Measurements from ENCODE around the gene H1-8.
"Not testable (repeated sequence)": the region's sequence is repeated elsewhere in the genome, so short reads cannot be mapped to it uniquely, and the experiment has no call there.

The H1-8 gene

GRCh38 chr3:129515108-129515820 is 27.7 kb upstream of the H1-8 start:
- not testable (repeated sequence) for DNase-seq

- DNase-seq = not testable (repeated sequence)
Observed at GRCh38 chr3:129515821-129516432, 27.0 kb upstream of the H1-8 start.

GRCh38 chr3:129517516-129517915 is 25.5 kb upstream of the H1-8 start:
- DNase-seq = no peak

DNA sequence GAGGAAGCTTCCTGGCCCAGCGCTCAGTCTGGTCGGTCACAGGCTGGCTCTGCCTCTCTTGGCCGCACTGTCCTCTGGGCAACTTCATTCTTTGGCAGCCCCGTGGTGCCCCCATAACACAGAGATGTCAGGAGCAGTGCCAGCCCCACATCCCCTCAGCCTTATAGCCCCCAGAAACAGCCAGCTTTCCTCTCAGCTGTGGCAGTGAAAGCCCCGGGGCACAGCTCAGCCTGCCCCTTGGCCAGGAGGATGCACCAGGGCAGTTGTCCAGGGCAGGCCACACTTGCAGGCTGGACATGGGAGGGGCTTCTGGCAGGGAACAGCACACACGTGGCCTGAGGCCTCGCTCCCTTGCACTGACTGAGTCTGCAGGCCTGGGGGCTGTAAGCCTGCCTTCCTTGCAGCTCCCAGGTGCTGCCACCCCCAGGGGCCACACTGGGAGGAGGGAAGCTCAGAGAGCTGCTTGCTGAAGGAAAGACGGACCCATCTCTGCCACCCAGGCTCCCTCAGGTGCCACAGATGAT is 24.9 kb upstream of the H1-8 start:
- no peak for DNase-seq

DNA sequence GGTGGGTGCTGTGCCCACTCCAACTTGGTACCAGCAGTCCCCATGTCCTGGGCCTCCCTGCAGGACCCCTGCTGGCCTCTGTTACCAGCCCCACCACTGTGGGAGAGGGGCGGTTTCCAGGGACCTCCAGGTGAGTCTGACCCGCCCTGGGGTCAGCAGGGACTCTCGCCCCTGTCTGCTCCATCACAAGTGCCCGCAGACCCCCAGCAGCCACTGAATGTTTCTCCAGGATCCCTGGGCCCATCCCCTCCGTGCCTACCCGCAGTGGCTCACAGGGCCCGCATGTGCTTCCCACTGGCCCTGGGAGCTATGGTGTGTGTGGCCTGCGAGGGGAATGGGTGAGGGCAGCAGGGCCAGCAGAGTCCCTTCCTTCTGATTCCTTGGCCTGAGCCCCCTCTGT is 24.4 kb upstream of the H1-8 start:
- no peak for DNase-seq

- no peak for DNase-seq
Observed at GRCh38 chr3:129519449-129519848, 23.5 kb upstream of the H1-8 start.

GRCh38 chr3:129519896-129520715 is 22.9 kb upstream of the H1-8 start:
- DNase-seq = no peak

DNA sequence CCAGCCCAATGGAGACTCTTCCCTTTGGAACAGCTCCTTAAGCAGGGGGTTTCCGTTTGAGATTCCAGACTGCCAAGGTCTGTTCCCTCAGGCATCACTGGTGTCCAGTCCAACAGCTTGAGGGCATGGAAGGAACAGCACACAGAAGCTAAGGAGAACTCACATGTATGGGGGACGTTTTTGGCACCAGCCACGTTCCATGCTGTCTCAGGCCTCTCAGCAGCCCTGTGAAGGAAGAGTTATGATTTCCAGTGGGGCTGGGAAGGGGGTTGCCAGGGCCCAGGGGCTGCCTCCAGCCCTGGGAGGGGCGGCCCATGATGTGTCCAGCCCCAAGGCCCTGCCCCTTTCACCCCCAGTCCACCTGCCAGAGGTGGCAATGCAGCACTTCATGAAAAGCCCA is 22.0 kb upstream of the H1-8 start:
- no peak for DNase-seq

DNA sequence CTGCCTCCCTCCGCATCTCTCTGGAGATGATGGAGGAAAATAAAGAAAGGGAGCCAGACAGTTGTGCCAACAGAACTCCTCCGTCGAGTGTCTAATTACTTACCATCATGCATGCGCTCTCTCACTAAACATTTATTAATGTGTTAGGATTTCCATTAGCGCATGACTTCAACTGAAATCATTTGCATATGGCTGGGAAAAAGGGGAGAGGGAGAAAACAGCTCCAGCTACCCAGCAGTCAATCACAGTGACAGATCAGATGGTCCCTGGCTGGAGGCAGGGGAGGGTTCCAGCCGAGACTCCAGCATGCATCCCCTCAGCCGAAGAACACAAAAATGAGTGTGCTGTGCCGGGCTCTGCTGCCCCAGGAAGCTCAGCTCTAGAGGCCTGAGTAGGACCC is 21.4 kb upstream of the H1-8 start:
- DNase-seq = no peak

DNA sequence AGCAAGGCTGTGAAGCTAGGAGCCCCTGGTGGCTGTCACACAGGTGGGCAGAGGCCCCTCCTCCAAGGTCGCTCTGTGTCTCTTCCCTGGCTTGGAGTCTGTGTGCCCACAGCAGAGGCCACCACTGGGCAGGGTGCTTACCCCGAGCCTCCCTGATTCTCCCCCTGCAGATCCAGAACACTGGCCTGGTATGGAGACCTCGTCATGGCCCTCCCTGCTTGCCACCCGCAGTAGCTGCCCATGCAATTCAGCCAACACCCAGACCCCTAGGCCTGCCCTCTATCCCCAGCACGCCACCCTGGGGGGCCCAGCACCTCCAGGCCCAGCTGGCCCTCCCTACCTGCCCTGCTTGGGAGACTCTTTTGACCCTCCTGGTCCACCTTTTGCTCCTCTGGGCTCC is 20.0 kb upstream of the H1-8 start:
- no peak for DNase-seq

DNA sequence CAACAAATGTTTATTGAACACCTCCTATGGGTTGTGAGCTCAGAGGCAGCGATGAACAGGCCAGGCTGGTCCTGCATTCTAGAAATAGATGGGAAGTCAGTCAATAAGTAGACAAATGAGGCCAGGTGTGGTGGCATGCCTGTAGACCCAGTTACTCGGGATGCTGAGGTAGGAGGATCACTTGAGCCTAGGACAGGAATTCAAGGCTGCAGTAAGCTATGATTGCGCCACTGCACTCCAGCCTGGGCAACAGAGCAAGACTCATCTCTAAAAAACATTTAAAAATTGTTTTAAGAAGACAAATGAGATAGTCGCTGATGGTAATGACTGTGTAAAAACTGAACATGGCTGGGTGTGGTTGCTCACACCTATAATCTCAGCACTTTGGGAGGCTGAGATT is 18.9 kb upstream of the H1-8 start:
- DNase-seq = no peak

DNA sequence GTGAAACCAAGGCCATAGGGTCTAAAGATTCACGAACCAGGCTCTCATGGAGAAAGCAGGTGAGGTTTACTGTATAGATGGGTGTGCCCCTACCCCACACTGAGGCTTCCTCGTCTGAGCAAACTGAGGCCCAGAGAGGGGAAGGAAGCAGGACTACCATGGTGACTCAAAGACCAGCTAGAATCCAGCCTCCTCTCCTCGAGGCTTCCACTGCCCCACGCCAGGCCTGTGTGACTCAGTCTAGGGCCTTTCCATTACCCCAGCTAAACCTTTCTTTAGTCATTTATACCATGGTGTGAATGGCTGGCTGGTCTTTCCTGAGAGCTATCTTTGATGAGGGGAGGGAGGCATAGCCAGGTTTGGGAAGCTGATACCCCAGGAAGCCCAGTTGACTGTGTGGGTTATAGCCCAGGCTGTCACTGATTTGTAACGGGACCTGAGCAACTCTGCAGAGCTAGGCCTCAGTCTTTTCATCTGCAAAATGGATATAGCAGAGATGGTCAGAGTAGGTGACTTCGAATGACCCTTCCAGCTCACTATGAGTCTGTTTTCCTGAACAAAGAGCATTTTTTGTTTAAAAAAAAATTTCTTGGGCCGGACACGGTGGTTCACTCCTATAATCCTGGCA is 17.5 kb upstream of the H1-8 start:
- DNase-seq = no peak

GRCh38 chr3:129526121-129526900 is 16.7 kb upstream of the H1-8 start:
- DNase-seq = no peak

GRCh38 chr3:129527262-129527661 is 15.7 kb upstream of the H1-8 start:
- no peak for DNase-seq

- no peak for DNase-seq
Observed at GRCh38 chr3:129528589-129529100, 14.3 kb upstream of the H1-8 start, which contains the start of gene RHO. TSS of gene RHO (plus strand) at chr3:129528639. CDS start at chr3:129528734, 95 bp downstream.

- DNase-seq = no peak
Observed at GRCh38 chr3:129529436-129530210, 13.4 kb upstream of the H1-8 start.

GRCh38 chr3:129530251-129530791 is 12.7 kb upstream of the H1-8 start:
- DNase-seq = no peak

- DNase-seq = no peak
Observed at GRCh38 chr3:129530821-129531220, 12.2 kb upstream of the H1-8 start.

DNA sequence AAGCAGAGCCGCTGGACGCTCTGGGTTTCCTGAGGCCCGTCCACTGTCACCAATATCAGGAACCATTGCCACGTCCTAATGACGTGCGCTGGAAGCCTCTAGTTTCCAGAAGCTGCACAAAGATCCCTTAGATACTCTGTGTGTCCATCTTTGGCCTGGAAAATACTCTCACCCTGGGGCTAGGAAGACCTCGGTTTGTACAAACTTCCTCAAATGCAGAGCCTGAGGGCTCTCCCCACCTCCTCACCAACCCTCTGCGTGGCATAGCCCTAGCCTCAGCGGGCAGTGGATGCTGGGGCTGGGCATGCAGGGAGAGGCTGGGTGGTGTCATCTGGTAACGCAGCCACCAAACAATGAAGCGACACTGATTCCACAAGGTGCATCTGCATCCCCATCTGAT is 11.3 kb upstream of the H1-8 start:
- no peak for DNase-seq

GRCh38 chr3:129532261-129532660 is 10.7 kb upstream of the H1-8 start:
- DNase-seq = no peak

- DNase-seq = no peak
Observed at GRCh38 chr3:129533406-129533805, 9.6 kb upstream of the H1-8 start.

All from DMS 273 treated with DMSO at 0.1 percent for 48 hours (cell line).